IMR-90 (cell line): ENCODE measurements around the gene GRPEL2. TPM values are rescaled to one million over a fixed set of nuclear protein-coding genes. Genes with fewer than 3 reads are reported as not detected.

Experiments
- ATAC-seq: fragments of 200-7000 bp; cut with Tn5 transposase; 2 replicates; pipeline ENCODE4 v1.9.1; 2020; ENCODE audit warnings: low read depth, mild to moderate bottlenecking, moderate library complexity
- BruUV-seq: library from RNA; stranded (reverse); fragments of 400-500 nt; replicated peaks from 2 replicates; lab custom pipeline; 2021; lab: Mats Ljungman, UMichigan
- CTCF ChIA-PET: fragments of 300-600 bp; formaldehyde crosslinking; extraction: SDS; loops from one replicate; lab custom pipeline; 2021; ENCODE audit warnings: antibody characterized with exemption; lab: Yijun Ruan, JAX
- POLR2A ChIA-PET: fragments of 300-600 bp; sonication (Branson Sonifier 250); formaldehyde crosslinking; loops from one replicate; lab custom pipeline; 2022; ENCODE audit warnings: antibody characterized with exemption; ENCODE audit not compliant: unreplicated experiment; lab: Charles Lee
- DNase-seq: peaks from one replicate; pipeline ENCODE4 v3.0.0; 2013
- H2AFZ ChIP-seq: replicated peaks from 2 replicates; pipeline ENCODE3; 2013; ENCODE audit warnings: low read length, mild to moderate bottlenecking; ENCODE audit not compliant: poor library complexity
- H2AK5ac ChIP-seq: 2 replicates; pipeline ENCODE4 v1.6.1; 2013; ENCODE audit warnings: low read depth, low read length, inconsistent platforms
- H2AK9ac ChIP-seq: replicated peaks from 2 replicates; pipeline ENCODE3; 2013; ENCODE audit warnings: mild to moderate bottlenecking, low read depth, low read length, moderate library complexity; ENCODE audit not compliant: poor library complexity
- H2BK120ac ChIP-seq: 2 replicates; pipeline ENCODE4 v1.6.1; 2013; ENCODE audit warnings: low read depth, low read length, inconsistent platforms
- H2BK15ac ChIP-seq: 3 replicates; pipeline ENCODE4 v1.6.1; 2013; ENCODE audit warnings: low read depth, low read length, inconsistent platforms
- H2BK20ac ChIP-seq: 2 replicates; pipeline ENCODE4 v1.6.1; 2013; ENCODE audit warnings: low read depth, mild to moderate bottlenecking, inconsistent platforms, low read length, moderate library complexity
- H2BK5ac ChIP-seq: 2 replicates; pipeline ENCODE4 v1.6.1; 2013; ENCODE audit warnings: mild to moderate bottlenecking, low read depth, low read length, inconsistent platforms; ENCODE audit not compliant: poor library complexity, severe bottlenecking
- H3K14ac ChIP-seq: replicated peaks from 2 replicates; pipeline ENCODE4 v1.6.1; 2013; ENCODE audit warnings: low read depth, low read length, inconsistent platforms
- H3K18ac ChIP-seq: 2 replicates; pipeline ENCODE4 v1.6.1; 2013; ENCODE audit warnings: low read depth, low read length, control low read depth
- H3K23ac ChIP-seq: 2 replicates; pipeline ENCODE4 v1.6.1; 2013; ENCODE audit warnings: low read depth, low read length, inconsistent platforms
- H3K27ac ChIP-seq: 2 replicates; pipeline ENCODE4 v1.5.1; 2013; ENCODE audit warnings: mild to moderate bottlenecking, control low read depth, low read length; ENCODE audit not compliant: insufficient read depth
- H3K27me3 ChIP-seq: 2 replicates; pipeline ENCODE4 v1.6.1; 2013; ENCODE audit warnings: low read length; ENCODE audit not compliant: control insufficient read depth, insufficient read depth
- H3K36me3 ChIP-seq: 2 replicates; pipeline ENCODE4 v1.6.1; 2013; ENCODE audit warnings: low read length, mixed read lengths; ENCODE audit not compliant: control insufficient read depth, insufficient read depth
- H3K4ac ChIP-seq: 2 replicates; pipeline ENCODE4 v1.6.1; 2013; ENCODE audit warnings: low read depth, low read length, inconsistent platforms
- H3K4me1 ChIP-seq: 2 replicates; pipeline ENCODE4 v1.6.1; 2013; ENCODE audit warnings: low read length, mixed read lengths; ENCODE audit not compliant: control insufficient read depth, insufficient read depth
- H3K4me2 ChIP-seq: 2 replicates; pipeline ENCODE4 v1.6.1; 2013; ENCODE audit warnings: low read depth, mild to moderate bottlenecking, control low read depth, low read length, moderate library complexity
- H3K4me3 ChIP-seq: 2 replicates; pipeline ENCODE4 v1.5.1; 2013; ENCODE audit warnings: low read depth, mild to moderate bottlenecking, control low read depth, low read length, moderate library complexity; ENCODE audit not compliant: insufficient read depth
- H3K56ac ChIP-seq: 2 replicates; pipeline ENCODE4 v1.6.1; 2013; ENCODE audit warnings: low read length, inconsistent platforms; ENCODE audit not compliant: insufficient read depth; ENCODE audit errors: extremely low read depth
- H3K79me1 ChIP-seq, 2 experiments: 2 replicates each; pipeline ENCODE4 v1.6.1; 2013; ENCODE audit warnings: low read length in 2 of 2, inconsistent platforms in 1 of 2, low read depth in 1 of 2
- H3K9ac ChIP-seq: 2 replicates; pipeline ENCODE4 v1.6.1; 2013; ENCODE audit warnings: low read depth, low read length, control low read depth
- H3K9me1 ChIP-seq: 2 replicates; pipeline ENCODE4 v1.6.1; 2013; ENCODE audit warnings: low read length, inconsistent platforms; ENCODE audit not compliant: insufficient read depth
- H3K9me3 ChIP-seq: 2 replicates; pipeline ENCODE4 v1.6.1; 2013; ENCODE audit warnings: low read length; ENCODE audit not compliant: control insufficient read depth, insufficient read depth
- H4K20me1 ChIP-seq: 2 replicates; pipeline ENCODE4 v1.6.1; 2013; ENCODE audit warnings: low read length, inconsistent platforms; ENCODE audit not compliant: insufficient read depth
- H4K5ac ChIP-seq: 2 replicates; pipeline ENCODE4 v1.6.1; 2013; ENCODE audit warnings: mild to moderate bottlenecking, low read depth, low read length, control low read depth
- H4K8ac ChIP-seq, 2 experiments: 2 replicates each; pipeline ENCODE4 v1.6.1; 2013; ENCODE audit warnings: low read depth in 2 of 2, low read length in 2 of 2, control low read depth in 1 of 2, inconsistent platforms in 1 of 2
- H4K91ac ChIP-seq: 2 replicates; pipeline ENCODE4 v1.6.1; 2013; ENCODE audit warnings: low read depth, low read length, inconsistent platforms; ENCODE audit not compliant: insufficient read depth
- FOS ChIP-seq: fragments of 150-350 bp; IDR thresholded peaks from 2 replicates; pipeline ENCODE4 v1.6.1; 2016; ENCODE audit warnings: low read depth, low read length
- MAFK ChIP-seq: IDR thresholded peaks from 2 replicates; pipeline ENCODE4 v1.6.1; 2012; ENCODE audit warnings: low read depth, low read length, improper control_type of control experiment
- NFE2L2 ChIP-seq: fragments of 150-350 bp; IDR thresholded peaks from 2 replicates; pipeline ENCODE4 v1.6.1; 2016; ENCODE audit warnings: low read depth, mild to moderate bottlenecking, low read length
- POLR2A ChIP-seq: IDR thresholded peaks from 2 replicates; pipeline ENCODE4 v1.6.1; 2012; ENCODE audit warnings: mild to moderate bottlenecking, low read depth, low read length
- SMC3 ChIP-seq: fragments of 150-350 bp; IDR thresholded peaks from 2 replicates; pipeline ENCODE4 v1.6.1; 2016; ENCODE audit warnings: low read depth, mild to moderate bottlenecking, antibody characterized with exemption, low read length, moderate library complexity
- WGBS, 2 experiments: methylation state at CpG; one replicate each; pipeline versions ENCODE4 v1.1.5 to v1.1.7; 2013; ENCODE audit warnings: missing lambda C conversion rate in 2 of 2; ENCODE audit not compliant: insufficient read length in 1 of 2; ENCODE audit errors: extremely low coverage in 2 of 2; 5-methylcytosine and 5-hydroxymethylcytosine counted together
- dilution Hi-C: fragments of 300-500 bp; cut with HindIII; formaldehyde crosslinking; loops from one replicate; pipeline ENCODE4 v1.14.3; 2018; ENCODE audit warnings: low sequenced_read_pairs; ENCODE audit not compliant: unreplicated experiment
- in situ Hi-C: fragments of 300-500 bp; cut with MboI; formaldehyde crosslinking; loops from 3 replicates; pipeline ENCODE4 v1.14.3; 2019; ENCODE audit warnings: low sequenced_read_pairs, inconsistent platforms, mixed read lengths
- intact Hi-C: fragments of 100-400 bp; cut with micrococcal nuclease; formaldehyde crosslinking; loops from 2 replicates; pipeline ENCODE4 v1.10.0; 2022
- polyA plus RNA-seq, 3 experiments: library from polyadenylated mRNA; depleted of rRNA; stranded (reverse); fragments of >200 nt; gene quantifications; 2 replicates each; pipeline ENCODE4 v1.2.3, GENCODE V29; 2012; ENCODE audit warnings: low replicate concordance in 1 of 3
- total RNA-seq: library from RNA; depleted of rRNA; stranded (reverse); fragments of >200 nt; gene quantifications from 2 replicates; pipeline ENCODE4 v1.2.3, GENCODE V29; 2012

GRPEL2 gene
- total and polyA plus RNA-seq, 2 of the 4 experiments (the other 2 are of a cell fraction): 6.2 to 18.1 TPM

DNA sequence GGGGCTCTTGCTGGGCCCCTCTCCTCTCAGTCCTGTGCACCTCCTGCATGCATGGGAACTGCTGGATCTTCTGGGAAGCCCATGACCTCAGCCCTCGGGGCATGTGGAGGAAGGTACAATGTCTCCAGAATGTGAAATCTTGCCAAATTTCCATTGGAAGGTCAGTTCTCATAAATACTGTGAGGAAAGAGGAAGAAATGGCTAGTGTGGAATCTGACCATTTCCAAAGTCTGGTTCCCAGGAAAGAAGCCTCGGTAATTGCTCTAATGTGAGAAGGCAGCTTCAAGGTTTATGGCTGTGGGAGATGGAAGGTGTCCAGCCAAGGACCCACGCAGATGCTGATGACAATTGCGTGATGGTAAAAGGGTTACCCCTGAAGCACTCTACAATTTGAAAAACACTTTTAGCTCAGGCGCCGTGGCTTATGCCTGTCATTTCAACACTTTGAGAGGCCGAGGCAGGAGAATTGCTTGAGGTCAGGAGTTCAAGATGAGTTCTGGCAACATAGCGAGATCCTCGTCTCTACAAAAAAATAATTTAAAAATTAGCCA lies 41.9 kb downstream of the GRPEL2 start:
- Histone ChIP-seq H4K20me1 (no peaks in the 10 kb centered on the region; the same call in 1 of the 2 replicates), H3K56ac (no peak overlapping the region), H4K91ac (peak overlapping the region; percentile 50; the same call in 1 of the 2 replicates), H3K4me3 (no peak overlapping the region), H2AFZ (no peak overlapping the region), H3K9me1 (peaks cover 9% of the 10 kb centered on the region), H3K9me3 (peaks cover 2% of the 10 kb centered on the region), H3K4me2 (no peak overlapping the region), H2AK9ac (no peak overlapping the region), H3K4me1 (peaks cover 26% of the 10 kb centered on the region), H2BK20ac (peak overlapping the region; percentile 51; the same call in 1 of the 2 replicates), H2AK5ac (peak overlapping the region; percentile 83), H2BK120ac (peak overlapping the region; percentile 47), H2BK15ac (0 out of 3 replicates have a peak overlapping the region, but pooled peaks have one; percentile 6), H3K27me3 (no peaks in the 10 kb centered on the region), H4K5ac (0 out of 2 replicates have a peak overlapping the region, but pooled peaks have one; percentile 61), H3K14ac (peak overlapping the region; percentile 11), H3K9ac (no peak overlapping the region), H2BK5ac (no peak overlapping the region), H3K36me3 (no peaks in the 10 kb centered on the region), H3K23ac (peak overlapping the region; percentile 72; the same call in 1 of the 2 replicates), H4K8ac (peak overlapping the region in 1 of 2 experiments; percentile 8; a peak in 1 of 4 replicates), H3K79me1 (peaks cover 5 to 11% of the 10 kb centered on the region in 2 experiments; a peak in 1 of 4 replicates), H3K18ac (peak overlapping the region; percentile 80), H3K4ac (peak overlapping the region; percentile 7; the same call in 1 of the 2 replicates), H3K27ac (peak overlapping the region; percentile 60; the same call in 1 of the 2 replicates)
- ATAC-seq (peak; percentile 21), DNase-seq (peak; percentile 70)
- ChIA-PET CTCF (interaction anchor here (1.2 to 3.1 kb wide), 4 partner anchors 19 to 49 kb away, joined by 6 to 11 read pairs (median 8); no protein-coding TSS in a partner anchor), POLR2A (no interaction called here)
- intact Hi-C loops: no loop called here
- WGBS, 2 experiments: 14% methylated on average over 1 of the region's 9 CpGs; no CpG with 5 or more reads in 1 of the 2 experiments
- TF ChIP-seq NFE2L2: no peak
- TF ChIP-seq SMC3: no peak
- TF ChIP-seq MAFK: no peak
- TF ChIP-seq POLR2A: no peak
- no peak for TF ChIP-seq FOS
- in situ Hi-C loops: loop anchor here (5.0 kb wide), 1 partner anchor 45 kb away; no protein-coding TSS in a partner anchor
- dilution Hi-C loops: no loop called here
- BruUV-seq: no TSS peak
